Ammon's horn (tissue), 1 donor: ENCODE measurements around the gene CYP2W1.
"Not testable (repeated sequence)": the region's sequence is repeated elsewhere in the genome, so short reads cannot be mapped to it uniquely, and the experiment has no call there.

ENCODE experiments used
- DNase-seq: peaks from one replicate; pipeline ENCODE4 v3.0.0-alpha.2; 2016; ENCODE audit warnings: low spot score

Gene CYP2W1

GRCh38 chr7:999149-999879 lies 16.3 kb downstream of the CYP2W1 start:
- no peak for DNase-seq

- no peak for DNase-seq
These were observed 17.3 kb downstream of the CYP2W1 start for GRCh38 chr7:999941-1000935.

- DNase-seq: not testable (repeated sequence)
These were observed 18.2 kb downstream of the CYP2W1 start for GRCh38 chr7:1001069-1001770.

GRCh38 chr7:1002026-1002425 lies 19.0 kb downstream of the CYP2W1 start:
- not testable (repeated sequence) for DNase-seq

- DNase-seq: not testable (repeated sequence)
These were observed 19.5 kb downstream of the CYP2W1 start for GRCh38 chr7:1002445-1002844.

- no peak for DNase-seq
These were observed 21.3 kb downstream of the CYP2W1 start for GRCh38 chr7:1004018-1004852.

- DNase-seq: no peak
These were observed 22.3 kb downstream of the CYP2W1 start for GRCh38 chr7:1005303-1005702.

- no peak for DNase-seq
These were observed 24.9 kb downstream of the CYP2W1 start for GRCh38 chr7:1007901-1008300.

GRCh38 chr7:1008733-1009363 lies 25.9 kb downstream of the CYP2W1 start:
- no peak for DNase-seq

GRCh38 chr7:1009747-1010146 lies 26.8 kb downstream of the CYP2W1 start:
- DNase-seq: no peak

GRCh38 chr7:1010226-1010625 lies 27.2 kb downstream of the CYP2W1 start:
- no peak for DNase-seq

- no peak for DNase-seq
These were observed 28.5 kb downstream of the CYP2W1 start for GRCh38 chr7:1011297-1012003.

- DNase-seq: no peak
These were observed 29.2 kb downstream of the CYP2W1 start for GRCh38 chr7:1012004-1012715.

GRCh38 chr7:1012716-1013095 lies 29.7 kb downstream of the CYP2W1 start:
- DNase-seq: no peak

- no peak for DNase-seq
These were observed 30.6 kb downstream of the CYP2W1 start for GRCh38 chr7:1013581-1013980.

GRCh38 chr7:1014681-1015080 lies 31.7 kb downstream of the CYP2W1 start:
- DNase-seq: no peak

- DNase-seq: no peak
These were observed 32.5 kb downstream of the CYP2W1 start for GRCh38 chr7:1015196-1016121.
